HFFc6 (cell line): ENCODE results near the gene DCX. TPM values are rescaled to one million over a fixed set of nuclear protein-coding genes. Genes with fewer than 3 reads are reported as not detected.

Experiments
- DNase-seq: peaks from one replicate; pipeline ENCODE4 v3.0.0-alpha.2; 2018
- H3K27ac Mint-ChIP-seq: 2 replicates; pipeline ENCODE4 v1.8.0; 2020; ENCODE audit warnings: mild to moderate bottlenecking, mixed read lengths
- H3K27me3 Mint-ChIP-seq: 2 replicates; pipeline ENCODE4 v1.8.0; 2021; ENCODE audit warnings: mild to moderate bottlenecking, moderate library complexity, mixed read lengths; ENCODE audit not compliant: insufficient read depth
- H3K36me3 Mint-ChIP-seq: 2 replicates; pipeline ENCODE4 v1.8.0; 2021; ENCODE audit warnings: low read depth, mixed read lengths
- H3K4me1 Mint-ChIP-seq: 2 replicates; pipeline ENCODE4 v1.8.0; 2020; ENCODE audit warnings: low read depth, mixed read lengths
- H3K4me3 Mint-ChIP-seq: 2 replicates; pipeline ENCODE4 v1.8.0; 2020; ENCODE audit warnings: mild to moderate bottlenecking, moderate library complexity, mixed read lengths
- H3K9me3 Mint-ChIP-seq: 2 replicates; pipeline ENCODE4 v1.8.0; 2020; ENCODE audit warnings: mild to moderate bottlenecking, mixed read lengths
- total RNA-seq, 6 experiments: library from RNA; stranded (reverse); fragmentation: NEBNext Ultra II Directional; extraction: Animal tissue kit (Norgen Biotek cat#: 25700); gene quantifications; 2 replicates in 1 of 6; 3 replicates in 5 of 6; pipeline ENCODE4 v1.2.3, GENCODE V29; 2021
- TF ChIP-seq, protein P1 (sequence below): fragments of 200-600 bp; sonication (generic); IDR thresholded peaks from 2 replicates; pipeline ENCODE4 v1.5.0; 2021; ENCODE audit warnings: antibody characterized with exemption, mild to moderate bottlenecking

Gene DCX
- total RNA-seq, 6 experiments from 2014 or later: not detected

DNA sequence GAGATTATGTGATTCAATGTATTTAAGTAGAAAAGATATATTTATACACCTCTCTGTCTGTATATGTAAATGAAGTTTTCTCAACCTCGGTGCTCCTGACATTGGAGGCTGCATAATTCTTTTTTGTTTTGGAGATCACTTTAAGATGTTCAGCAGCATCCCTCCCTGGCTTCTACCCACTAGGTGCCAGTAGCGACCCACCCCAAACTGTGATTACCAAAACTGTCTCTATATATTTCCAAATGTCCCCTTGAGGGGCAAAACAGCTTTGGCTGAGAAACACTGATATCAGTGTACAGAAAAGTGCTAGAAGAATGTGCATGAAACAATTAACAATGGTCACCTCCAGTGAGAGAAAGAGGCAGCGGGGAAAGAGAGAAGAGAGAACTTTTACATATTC, 51.2 kb downstream of the DCX start:
- no peaks in the 10 kb centered on the region for H3K27me3 Mint-ChIP-seq

DNA sequence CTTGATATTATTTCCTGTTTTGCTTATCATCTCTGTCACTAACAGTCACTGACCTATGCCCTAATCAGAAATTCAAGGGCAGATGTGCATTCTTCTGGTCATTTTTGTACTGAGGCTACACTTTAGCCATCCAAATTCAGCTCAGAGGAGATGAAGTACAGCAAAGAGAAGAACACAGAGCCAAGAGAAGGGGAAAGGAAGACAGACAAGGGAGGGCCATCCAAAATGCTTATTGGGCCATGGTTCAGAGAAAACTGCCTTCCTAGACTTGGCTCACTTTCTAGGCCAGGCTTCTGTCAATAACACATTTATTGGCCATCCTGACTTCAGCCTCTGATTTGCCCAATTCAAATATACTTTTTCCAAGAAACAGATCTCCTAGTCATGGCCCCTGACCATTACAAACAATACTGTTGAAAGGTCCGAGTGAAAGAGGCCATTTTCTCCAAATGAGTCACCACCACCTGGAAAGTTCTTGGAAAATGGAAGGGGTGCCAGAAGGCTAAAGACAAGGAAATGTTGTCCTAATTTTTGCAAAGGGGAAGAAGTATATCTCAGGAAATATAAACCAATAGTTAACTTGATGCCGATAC, 56.4 kb downstream of the DCX start:
- Mint-ChIP-seq H3K27ac (no peak overlapping the region), H3K4me3 (no peak overlapping the region), H3K27me3 (no peaks in the 10 kb centered on the region), H3K9me3 (peaks cover 11% of the 10 kb centered on the region; the same call in 1 of the 2 replicates), H3K36me3 (no peaks in the 10 kb centered on the region), H3K4me1 (no peaks in the 10 kb centered on the region)
- DNase-seq: no peak
- TF ChIP-seq, protein P1, sequence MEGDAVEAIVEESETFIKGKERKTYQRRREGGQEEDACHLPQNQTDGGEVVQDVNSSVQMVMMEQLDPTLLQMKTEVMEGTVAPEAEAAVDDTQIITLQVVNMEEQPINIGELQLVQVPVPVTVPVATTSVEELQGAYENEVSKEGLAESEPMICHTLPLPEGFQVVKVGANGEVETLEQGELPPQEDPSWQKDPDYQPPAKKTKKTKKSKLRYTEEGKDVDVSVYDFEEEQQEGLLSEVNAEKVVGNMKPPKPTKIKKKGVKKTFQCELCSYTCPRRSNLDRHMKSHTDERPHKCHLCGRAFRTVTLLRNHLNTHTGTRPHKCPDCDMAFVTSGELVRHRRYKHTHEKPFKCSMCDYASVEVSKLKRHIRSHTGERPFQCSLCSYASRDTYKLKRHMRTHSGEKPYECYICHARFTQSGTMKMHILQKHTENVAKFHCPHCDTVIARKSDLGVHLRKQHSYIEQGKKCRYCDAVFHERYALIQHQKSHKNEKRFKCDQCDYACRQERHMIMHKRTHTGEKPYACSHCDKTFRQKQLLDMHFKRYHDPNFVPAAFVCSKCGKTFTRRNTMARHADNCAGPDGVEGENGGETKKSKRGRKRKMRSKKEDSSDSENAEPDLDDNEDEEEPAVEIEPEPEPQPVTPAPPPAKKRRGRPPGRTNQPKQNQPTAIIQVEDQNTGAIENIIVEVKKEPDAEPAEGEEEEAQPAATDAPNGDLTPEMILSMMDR: no peak

More for the DNA sequence above, 51.2 kb downstream of the DCX start:
- H3K27ac Mint-ChIP-seq: no peak overlapping the region
- no peaks in the 10 kb centered on the region for H3K4me1 Mint-ChIP-seq
- H3K9me3 Mint-ChIP-seq: peaks cover 5% of the 10 kb centered on the region; the same call in 1 of the 2 replicates
- H3K4me3 Mint-ChIP-seq: no peak overlapping the region
- DNase-seq: no peak
- H3K36me3 Mint-ChIP-seq: no peaks in the 10 kb centered on the region
- TF ChIP-seq, protein P1: no peak

DNA sequence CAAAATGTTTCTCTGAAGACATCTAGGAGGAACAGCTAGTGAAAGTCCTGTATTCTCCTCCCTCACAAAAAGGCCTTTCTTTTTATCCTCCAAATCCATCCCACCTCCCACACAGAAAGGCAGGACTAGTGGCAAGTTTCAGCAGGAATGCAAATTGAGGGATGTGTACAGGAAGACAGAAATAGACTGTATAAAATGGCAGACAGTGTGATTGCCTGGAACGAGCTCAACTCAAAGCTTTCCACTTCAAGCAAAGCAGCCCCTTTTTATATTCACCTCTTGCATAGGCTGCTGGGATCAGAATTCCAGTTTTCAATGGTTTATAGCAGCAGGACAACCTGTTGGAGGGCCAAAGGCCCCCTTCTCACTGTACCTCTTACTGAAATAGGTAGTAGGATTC, 57.5 kb downstream of the DCX start:
- no peaks in the 10 kb centered on the region for H3K27me3 Mint-ChIP-seq
- no peaks in the 10 kb centered on the region for H3K4me1 Mint-ChIP-seq
- H3K4me3 Mint-ChIP-seq: no peak overlapping the region
- no peak overlapping the region for H3K27ac Mint-ChIP-seq
- TF ChIP-seq, protein P1: no peak
- no peaks in the 10 kb centered on the region for H3K36me3 Mint-ChIP-seq
- H3K9me3 Mint-ChIP-seq: peaks cover 15% of the 10 kb centered on the region; the same call in 1 of the 2 replicates
- no peak for DNase-seq

DNA sequence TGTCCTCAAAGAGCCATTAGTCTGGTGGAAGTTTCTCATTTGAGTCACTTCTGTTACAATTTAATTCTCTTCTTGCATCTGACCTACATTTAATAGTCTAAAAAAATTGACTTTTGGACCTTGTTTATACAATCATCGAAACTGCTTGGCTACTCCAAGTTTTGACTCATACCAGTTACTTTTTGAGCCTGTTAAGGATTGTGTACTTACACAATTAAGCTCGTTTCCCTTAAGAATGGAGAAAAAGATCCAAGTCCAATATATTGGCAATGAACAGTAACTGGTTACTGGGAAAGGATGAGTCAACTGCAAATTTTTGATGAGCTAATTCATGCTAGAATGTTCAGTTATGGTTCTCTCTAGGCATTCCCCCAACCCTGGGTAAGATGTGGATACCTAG, 58.2 kb downstream of the DCX start:
- H3K36me3 Mint-ChIP-seq: no peaks in the 10 kb centered on the region
- H3K4me1 Mint-ChIP-seq: no peaks in the 10 kb centered on the region
- no peak overlapping the region for H3K27ac Mint-ChIP-seq
- H3K4me3 Mint-ChIP-seq: no peak overlapping the region
- TF ChIP-seq, protein P1: no peak
- H3K27me3 Mint-ChIP-seq: no peaks in the 10 kb centered on the region
- DNase-seq: no peak
- peaks cover 15% of the 10 kb centered on the region; the same call in 1 of the 2 replicates for H3K9me3 Mint-ChIP-seq

DNA sequence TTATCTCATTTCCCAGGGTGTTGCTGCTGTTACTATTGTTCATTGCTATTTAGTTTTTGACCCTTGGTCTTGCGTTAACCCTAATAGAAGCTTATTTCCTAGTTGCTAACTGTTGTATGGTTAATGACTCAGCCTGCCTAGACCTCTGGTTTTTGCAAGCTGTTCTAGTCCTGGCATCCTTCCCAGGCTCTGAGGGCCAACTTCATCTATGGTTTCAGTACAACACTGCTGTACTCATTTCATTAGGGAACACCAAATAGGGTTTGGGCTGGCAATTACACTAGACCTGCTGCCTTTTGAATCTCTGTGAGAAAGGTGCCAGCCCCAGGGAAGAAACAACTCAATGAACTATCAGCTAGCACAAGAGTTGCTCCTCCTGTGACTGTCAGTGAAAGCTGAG, 59.6 kb downstream of the DCX start:
- no peaks in the 10 kb centered on the region for H3K27me3 Mint-ChIP-seq

More for the DNA sequence above, 59.6 kb downstream of the DCX start:
- Mint-ChIP-seq H3K4me3 (no peak overlapping the region), H3K9me3 (peaks cover 15% of the 10 kb centered on the region; the same call in 1 of the 2 replicates), H3K36me3 (no peaks in the 10 kb centered on the region), H3K4me1 (no peaks in the 10 kb centered on the region), H3K27ac (no peak overlapping the region)
- TF ChIP-seq, protein P1: no peak
- DNase-seq: no peak
